ENCODE results near the gene EXOC7. TPM values are rescaled to one million over a fixed set of nuclear protein-coding genes. Genes with fewer than 3 reads are reported as not detected.

EXOC7 gene
- polyA plus RNA-seq, 6 donors from 2014 or later: 40.8 to 64.9 (median 54.0) TPM

DNA sequence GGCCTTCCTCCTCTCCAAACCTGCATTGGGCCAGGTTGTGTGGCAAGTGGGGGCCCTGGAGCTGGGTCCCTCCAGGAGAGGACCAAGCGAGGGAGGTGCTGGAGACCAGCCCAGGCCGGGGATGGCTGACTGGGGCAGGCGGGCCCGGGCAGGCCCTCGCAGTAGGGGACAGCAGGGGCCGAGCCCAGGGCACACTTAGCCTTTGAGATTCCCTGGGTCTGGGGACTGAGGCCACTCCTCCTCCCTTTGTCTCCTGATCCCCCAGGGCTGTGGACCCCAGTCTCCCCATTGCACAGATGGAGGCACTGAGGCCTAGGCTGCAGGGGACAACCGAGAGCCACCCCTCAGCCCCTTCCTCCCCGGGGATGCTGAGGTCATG is 32.2 kb upstream of the EXOC7 start:
- Mint-ChIP-seq H3K4me3 (peak overlapping the region in 1 of 8 donors; percentile 63), H3K4me1 (peaks cover 8 to 17% (median 11%) of the 10 kb centered on the region in 3 donors), H3K27me3 (peaks cover 0 to 38% (median 28%) of the 10 kb centered on the region in 3 donors), H3K27ac (no peak overlapping the region), H3K36me3 (no peaks in the 10 kb centered on the region), H3K9me3 (no peaks in the 10 kb centered on the region)
- no peak for ATAC-seq (ENCODE audit: low read depth in 2 of 2)
- no peak for DNase-seq

DNA sequence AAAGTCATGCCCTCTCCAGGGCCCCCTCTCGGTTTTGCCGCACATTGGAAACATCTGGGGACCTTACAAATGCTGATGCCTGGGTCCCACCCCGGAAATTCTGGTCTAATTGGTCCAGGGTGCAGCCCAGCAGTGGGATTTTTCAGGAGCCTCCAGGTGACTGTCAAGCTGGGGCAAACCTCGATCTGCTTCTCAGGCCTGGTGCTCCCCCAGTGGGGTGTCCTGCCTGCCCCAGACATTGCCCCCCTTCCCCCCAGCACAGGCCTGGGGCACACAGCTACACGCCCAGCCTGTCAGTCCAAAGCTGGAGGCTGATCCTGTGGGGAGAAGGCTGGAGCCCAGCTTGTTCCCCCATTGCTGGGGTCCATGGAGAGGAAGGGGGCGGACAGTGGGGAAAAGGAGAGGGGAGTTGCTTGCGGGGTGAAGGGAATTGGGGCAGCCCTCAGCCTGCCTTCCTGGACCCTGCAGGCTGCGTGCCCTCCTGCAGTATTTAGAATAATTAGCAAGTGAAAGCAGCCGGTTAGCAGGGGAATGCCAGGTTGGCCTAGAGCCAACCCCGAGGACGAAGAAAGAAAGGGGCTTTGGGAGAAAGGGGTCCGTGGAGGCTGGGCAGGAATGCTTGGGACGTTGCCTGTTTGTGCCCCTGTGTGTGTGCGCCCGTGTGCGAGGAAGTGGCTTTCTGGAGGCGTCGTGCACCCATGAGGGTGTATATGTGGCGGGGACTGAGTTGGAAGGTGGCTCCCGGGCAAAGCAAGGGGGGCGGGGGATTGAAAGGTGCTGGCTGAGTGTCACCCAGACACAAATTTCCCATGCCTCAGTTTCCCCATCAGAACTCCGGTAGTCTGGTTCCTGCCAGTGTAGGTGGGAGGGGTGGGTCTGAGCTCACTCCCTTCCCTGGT is 31.6 kb upstream of the EXOC7 start:
- Mint-ChIP-seq H3K27ac (peak overlapping the region in 1 of 6 donors; percentile 67), H3K27me3 (peaks cover 0 to 33% (median 32%) of the 10 kb centered on the region in 3 donors), H3K36me3 (no peaks in the 10 kb centered on the region), H3K4me1 (peaks cover 3 to 12% (median 5%) of the 10 kb centered on the region in 3 donors), H3K9me3 (no peaks in the 10 kb centered on the region), H3K4me3 (no peak overlapping the region)
- DNase-seq: no peak
- no peak for ATAC-seq (ENCODE audit: low read depth in 2 of 2)

- Mint-ChIP-seq H3K9me3 (no peaks in the 10 kb centered on the region), H3K27ac (no peak overlapping the region), H3K27me3 (peaks cover 0 to 18% (median 11%) of the 10 kb centered on the region in 3 donors), H3K4me3 (no peak overlapping the region), H3K4me1 (peaks cover 0 to 8% (median 3%) of the 10 kb centered on the region in 3 donors), H3K36me3 (no peaks in the 10 kb centered on the region)
- no peak for DNase-seq
- ATAC-seq (ENCODE audit: low read depth in 2 of 2): no peak
These were observed 29.2 kb upstream of the EXOC7 start for GRCh38 chr17:76132574-76133338.

DNA sequence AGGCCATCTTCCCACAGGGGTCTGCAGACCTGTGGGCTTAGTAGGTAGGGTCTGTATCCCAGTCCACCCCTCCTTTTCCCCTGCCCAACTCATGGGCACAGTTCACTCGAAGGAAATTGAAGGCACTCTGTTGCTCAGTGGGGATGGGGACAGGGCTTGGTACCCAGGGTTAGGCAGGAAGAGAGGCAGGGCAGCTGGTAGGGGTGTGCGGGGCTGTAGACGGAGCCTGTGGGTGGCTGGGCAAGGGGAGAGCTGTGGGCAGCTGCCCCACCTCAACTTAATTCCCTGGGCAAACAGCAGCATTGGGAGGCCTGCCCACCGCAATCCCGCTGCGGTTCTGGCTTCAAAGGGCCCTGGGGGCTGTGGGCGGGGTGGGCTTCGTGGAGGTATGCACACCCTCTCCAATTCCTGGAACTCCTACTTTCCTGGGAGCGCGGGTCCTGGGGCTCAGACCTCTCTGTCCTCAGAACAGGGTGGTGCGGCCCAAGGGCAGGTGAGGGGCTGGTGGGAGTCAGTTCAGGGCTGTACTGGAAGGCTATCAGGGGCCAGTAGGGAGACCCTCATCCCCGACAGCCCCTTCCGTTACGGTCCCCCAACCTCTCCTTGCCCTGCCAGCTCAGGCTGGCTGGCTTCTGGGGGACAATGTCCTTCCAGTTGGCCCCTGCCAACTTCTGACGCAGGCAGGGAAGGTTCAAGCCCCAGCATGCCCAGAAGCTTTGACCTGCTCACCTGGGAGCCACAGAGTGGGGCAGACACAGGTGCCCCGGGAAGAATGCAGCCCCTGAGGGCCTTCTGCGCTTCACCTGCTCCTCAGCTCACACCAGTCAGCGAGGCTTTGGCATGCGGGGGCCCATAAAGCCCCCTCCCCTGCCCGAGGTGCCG is 28.3 kb upstream of the EXOC7 start:
- no peaks in the 10 kb centered on the region for H3K36me3 Mint-ChIP-seq
- H3K4me3 Mint-ChIP-seq: no peak overlapping the region
- H3K27ac Mint-ChIP-seq: peak overlapping the region in 2 of 6 donors; percentile 22 to 78
- ATAC-seq (ENCODE audit: low read depth in 2 of 2): no peak
- H3K9me3 Mint-ChIP-seq: no peaks in the 10 kb centered on the region
- H3K27me3 Mint-ChIP-seq: peaks cover 0 to 18% (median 11%) of the 10 kb centered on the region in 3 donors
- H3K4me1 Mint-ChIP-seq: peaks cover 0 to 12% (median 3%) of the 10 kb centered on the region in 3 donors
- no peak for DNase-seq

DNA sequence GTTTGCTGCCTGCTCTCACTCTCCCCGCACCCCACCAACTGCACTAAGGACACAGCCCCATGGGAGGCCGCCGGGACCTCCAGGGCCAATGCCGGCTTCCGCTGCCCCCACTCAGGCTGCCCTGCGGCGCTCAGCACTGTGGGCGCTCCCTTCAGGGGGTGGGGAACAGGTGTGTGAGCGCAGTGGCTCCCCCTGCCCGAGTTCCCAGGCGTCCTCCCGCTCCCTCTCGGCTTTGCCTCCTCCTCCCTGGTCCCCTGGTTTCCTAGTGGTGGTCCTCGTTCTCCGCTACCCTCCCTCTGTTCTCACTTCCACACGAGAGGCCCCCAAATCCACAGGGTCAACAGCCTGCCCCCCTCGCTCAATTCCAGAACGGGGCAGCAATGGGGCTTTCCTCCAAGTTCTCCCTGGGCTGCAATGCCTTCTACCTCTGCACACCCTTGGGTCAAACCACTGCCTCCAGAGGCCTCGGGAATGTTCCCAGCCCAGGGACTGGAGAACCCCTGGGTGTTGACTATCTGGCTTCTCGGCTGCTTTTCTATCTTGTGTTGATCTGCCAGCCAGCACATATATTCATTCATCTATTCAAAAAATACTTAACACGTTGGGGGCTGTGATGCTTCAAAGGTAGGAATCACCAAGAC is 27.6 kb upstream of the EXOC7 start:
- Mint-ChIP-seq H3K4me3 (no peak overlapping the region), H3K9me3 (no peaks in the 10 kb centered on the region), H3K27ac (peak overlapping the region in 2 of 6 donors; percentile 22 to 78), H3K27me3 (peaks cover 0 to 18% (median 11%) of the 10 kb centered on the region in 3 donors), H3K36me3 (no peaks in the 10 kb centered on the region), H3K4me1 (peaks cover 0 to 12% (median 3%) of the 10 kb centered on the region in 3 donors)
- ATAC-seq (ENCODE audit: low read depth in 2 of 2) (no peak), DNase-seq (no peak)

- Mint-ChIP-seq H3K27me3 (peaks cover 0 to 18% (median 11%) of the 10 kb centered on the region in 3 donors), H3K36me3 (no peaks in the 10 kb centered on the region), H3K27ac (no peak overlapping the region), H3K4me3 (peak overlapping the region in 1 of 8 donors; percentile 59), H3K9me3 (no peaks in the 10 kb centered on the region), H3K4me1 (peaks cover 0 to 12% (median 3%) of the 10 kb centered on the region in 3 donors)
- DNase-seq (no peak), ATAC-seq (ENCODE audit: low read depth in 2 of 2) (no peak)
These were observed 26.9 kb upstream of the EXOC7 start for GRCh38 chr17:76130473-76130872.

- no peak overlapping the region for H3K27ac Mint-ChIP-seq
- ATAC-seq (ENCODE audit: low read depth in 2 of 2) (no peak), DNase-seq (no peak)
- H3K4me1 Mint-ChIP-seq: peaks cover 15 to 22% (median 21%) of the 10 kb centered on the region in 3 donors
- H3K27me3 Mint-ChIP-seq: peaks cover 0 to 5% (median under 1%) of the 10 kb centered on the region in 3 donors
- no peaks in the 10 kb centered on the region for H3K36me3 Mint-ChIP-seq
- H3K9me3 Mint-ChIP-seq: no peaks in the 10 kb centered on the region
- H3K4me3 Mint-ChIP-seq: peak overlapping the region in 1 of 8 donors; percentile 27
These were observed 22.3 kb upstream of the EXOC7 start for GRCh38 chr17:76125922-76126321.

DNA sequence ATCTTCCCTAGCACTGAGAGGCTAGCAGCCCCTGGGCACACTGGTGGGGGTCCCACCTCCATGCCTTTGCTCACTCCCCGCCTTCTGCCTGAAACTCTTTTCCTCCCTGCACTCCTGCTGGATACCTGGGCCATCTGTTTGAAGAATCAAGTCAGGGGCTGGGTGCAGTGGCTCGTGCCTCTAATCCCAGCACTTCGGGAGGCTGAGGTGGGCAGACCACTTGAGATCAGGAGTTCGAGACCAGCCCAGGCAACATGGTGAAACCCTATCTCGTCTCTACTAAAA is 21.7 kb upstream of the EXOC7 start:
- no peak overlapping the region for H3K27ac Mint-ChIP-seq
- H3K27me3 Mint-ChIP-seq: no peaks in the 10 kb centered on the region
- ATAC-seq (ENCODE audit: low read depth in 2 of 2) (no peak), DNase-seq (no peak)
- no peaks in the 10 kb centered on the region for H3K36me3 Mint-ChIP-seq
- H3K9me3 Mint-ChIP-seq: no peaks in the 10 kb centered on the region
- no peak overlapping the region for H3K4me3 Mint-ChIP-seq
- peaks cover 15 to 26% (median 21%) of the 10 kb centered on the region in 3 donors for H3K4me1 Mint-ChIP-seq

DNA sequence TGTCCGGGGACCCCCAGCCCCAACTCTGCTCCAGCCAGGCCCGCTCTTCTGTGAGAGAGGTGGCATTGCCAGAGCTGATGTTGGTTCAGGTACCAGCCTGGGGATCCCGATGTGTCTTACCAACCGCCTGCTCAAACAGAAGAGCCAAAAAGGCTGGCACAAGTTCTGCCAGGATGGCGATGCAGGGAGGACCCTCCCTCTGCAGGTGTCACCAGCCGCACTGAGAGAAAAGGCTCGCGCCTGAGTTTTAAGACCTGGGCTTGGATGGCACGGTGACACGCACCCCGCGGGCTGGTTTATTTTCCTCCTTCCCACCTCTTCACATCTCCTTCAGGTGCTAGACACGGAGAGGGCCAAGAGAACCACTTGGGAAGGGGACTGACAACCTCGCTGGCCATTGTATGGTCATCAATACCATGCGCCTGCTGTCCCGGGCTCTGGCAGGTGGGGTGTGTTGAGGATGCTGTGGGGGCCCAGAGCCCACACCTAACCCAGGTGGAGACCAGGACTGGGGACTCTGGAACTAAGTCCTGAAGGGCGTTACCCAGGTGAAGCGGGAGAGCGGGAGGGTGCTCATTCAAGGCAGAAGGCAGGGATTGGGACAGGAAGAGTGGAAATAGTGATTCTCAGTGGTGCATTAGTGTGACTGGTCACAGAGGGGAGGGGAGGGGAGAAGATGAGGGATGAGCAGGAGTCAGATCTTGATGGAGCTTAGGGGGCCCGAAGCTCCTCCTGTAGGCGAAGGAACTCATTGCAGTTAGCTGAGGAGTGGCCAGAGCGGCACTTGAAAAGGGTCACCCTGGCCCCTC is 21.2 kb upstream of the EXOC7 start:
- no peak overlapping the region for H3K27ac Mint-ChIP-seq
- ATAC-seq (ENCODE audit: low read depth in 2 of 2) (no peak), DNase-seq (no peak)
- no peaks in the 10 kb centered on the region for H3K9me3 Mint-ChIP-seq
- no peak overlapping the region for H3K4me3 Mint-ChIP-seq
- no peaks in the 10 kb centered on the region for H3K36me3 Mint-ChIP-seq
- H3K27me3 Mint-ChIP-seq: no peaks in the 10 kb centered on the region
- peaks cover 15 to 26% (median 21%) of the 10 kb centered on the region in 3 donors for H3K4me1 Mint-ChIP-seq

GRCh38 chr17:76123749-76124581 is 20.4 kb upstream of the EXOC7 start:
- no peak for ATAC-seq (ENCODE audit: low read depth in 2 of 2)
- H3K27ac Mint-ChIP-seq: peak overlapping the region in 1 of 6 donors; percentile 23

GRCh38 chr17:76123191-76123499 is 19.6 kb upstream of the EXOC7 start:
- H3K9me3 Mint-ChIP-seq: no peaks in the 10 kb centered on the region
- no peak for ATAC-seq (ENCODE audit: low read depth in 2 of 2)
- peak overlapping the region in 3 of 6 donors; percentile 61 to 89 (median 62) for H3K27ac Mint-ChIP-seq
- H3K27me3 Mint-ChIP-seq: peaks cover 0 to 7% (median 5%) of the 10 kb centered on the region in 3 donors
- peaks cover 17 to 26% (median 21%) of the 10 kb centered on the region in 3 donors for H3K4me1 Mint-ChIP-seq
- DNase-seq: no peak
- H3K4me3 Mint-ChIP-seq: peak overlapping the region; percentile 29 to 82 (median 60)
- no peaks in the 10 kb centered on the region for H3K36me3 Mint-ChIP-seq

More at GRCh38 chr17:76123749-76124581, 20.4 kb upstream of the EXOC7 start:
- H3K4me3 Mint-ChIP-seq: peak overlapping the region in 6 of 8 donors; percentile 29 to 82 (median 68)
- H3K4me1 Mint-ChIP-seq: peaks cover 17 to 26% (median 21%) of the 10 kb centered on the region in 3 donors
- H3K27me3 Mint-ChIP-seq: peaks cover 0 to 6% (median 5%) of the 10 kb centered on the region in 3 donors
- H3K36me3 Mint-ChIP-seq: no peaks in the 10 kb centered on the region
- no peaks in the 10 kb centered on the region for H3K9me3 Mint-ChIP-seq
- no peak for DNase-seq

Measured in naive B cell (primary cell).